Measurements from ENCODE around the gene UCHL5. TPM values are rescaled to one million over a fixed set of nuclear protein-coding genes. Genes with fewer than 3 reads are reported as not detected.

UCHL5 gene
- total RNA-seq, 3 donors from 2014 or later = 32.8 to 45.2 (median 38.3) TPM

GRCh38 chr1:193103759-193104501 is 44.8 kb upstream of the UCHL5 start:
- no peak for DNase-seq (ENCODE audit: low spot score in 2 of 2)
- Histone ChIP-seq H3K27me3 (no peaks in the 10 kb centered on the region), H3K4me3 (peak overlapping the region; percentile 81 to 88 (median 82)), H3K4me1 (peaks cover 0 to 4% of the 10 kb centered on the region in 2 donors), H3K9me3 (no peaks in the 10 kb centered on the region), H3K36me3 (no peaks in the 10 kb centered on the region), H3K27ac (peak overlapping the region; percentile 84 to 95)
- intact Hi-C loops (cut with DNase I; ENCODE audit: low total_unique reads) = no loop called here
- TF ChIP-seq POLR2A (IDR thresholded peaks at IDR 0.05) = no peak
- no peak for TF ChIP-seq CTCF (IDR thresholded peaks at IDR 0.05)
- TF ChIP-seq POLR2AphosphoS5 (IDR thresholded peaks at IDR 0.05) = no peak

GRCh38 chr1:193102662-193103061 is 43.5 kb upstream of the UCHL5 start:
- H3K36me3 ChIP-seq = no peaks in the 10 kb centered on the region
- intact Hi-C loops (cut with DNase I; ENCODE audit: low total_unique reads) = no loop called here

GRCh38 chr1:193094112-193094511 is 35.0 kb upstream of the UCHL5 start:
- no peak overlapping the region for H3K27ac ChIP-seq
- H3K36me3 ChIP-seq = no peaks in the 10 kb centered on the region
- no peak for DNase-seq (ENCODE audit: low spot score in 2 of 2)
- TF ChIP-seq POLR2A (IDR thresholded peaks at IDR 0.05) (no peak), POLR2AphosphoS5 (IDR thresholded peaks at IDR 0.05) (no peak), CTCF (IDR thresholded peaks at IDR 0.05) (no peak)
- no peak overlapping the region for H3K4me3 ChIP-seq
- no peaks in the 10 kb centered on the region for H3K4me1 ChIP-seq
- no peaks in the 10 kb centered on the region for H3K9me3 ChIP-seq
- no peaks in the 10 kb centered on the region for H3K27me3 ChIP-seq
- intact Hi-C loops (cut with DNase I; ENCODE audit: low total_unique reads) = no loop called here

More at GRCh38 chr1:193102662-193103061, 43.5 kb upstream of the UCHL5 start:
- Histone ChIP-seq H3K4me3 (no peak overlapping the region), H3K9me3 (no peaks in the 10 kb centered on the region), H3K27ac (no peak overlapping the region), H3K27me3 (no peaks in the 10 kb centered on the region), H3K4me1 (peaks cover 0 to 4% of the 10 kb centered on the region in 2 donors)
- TF ChIP-seq POLR2A (IDR thresholded peaks at IDR 0.05) = no peak
- TF ChIP-seq CTCF (IDR thresholded peaks at IDR 0.05) = no peak
- TF ChIP-seq POLR2AphosphoS5 (IDR thresholded peaks at IDR 0.05) = no peak
- no peak for DNase-seq (ENCODE audit: low spot score in 2 of 2)

- TF ChIP-seq CTCF (IDR thresholded peaks at IDR 0.05) (no peak), POLR2AphosphoS5 (IDR thresholded peaks at IDR 0.05) (no peak), POLR2A (IDR thresholded peaks at IDR 0.05) (no peak)
- Histone ChIP-seq H3K36me3 (no peaks in the 10 kb centered on the region), H3K27ac (no peak overlapping the region), H3K9me3 (no peaks in the 10 kb centered on the region), H3K27me3 (no peaks in the 10 kb centered on the region), H3K4me3 (no peak overlapping the region), H3K4me1 (no peaks in the 10 kb centered on the region)
- intact Hi-C loops (cut with DNase I; ENCODE audit: low total_unique reads) = no loop called here
- DNase-seq (ENCODE audit: low spot score in 2 of 2) = no peak
Measured at GRCh38 chr1:193090865-193091264, 31.7 kb upstream of the UCHL5 start.

DNA sequence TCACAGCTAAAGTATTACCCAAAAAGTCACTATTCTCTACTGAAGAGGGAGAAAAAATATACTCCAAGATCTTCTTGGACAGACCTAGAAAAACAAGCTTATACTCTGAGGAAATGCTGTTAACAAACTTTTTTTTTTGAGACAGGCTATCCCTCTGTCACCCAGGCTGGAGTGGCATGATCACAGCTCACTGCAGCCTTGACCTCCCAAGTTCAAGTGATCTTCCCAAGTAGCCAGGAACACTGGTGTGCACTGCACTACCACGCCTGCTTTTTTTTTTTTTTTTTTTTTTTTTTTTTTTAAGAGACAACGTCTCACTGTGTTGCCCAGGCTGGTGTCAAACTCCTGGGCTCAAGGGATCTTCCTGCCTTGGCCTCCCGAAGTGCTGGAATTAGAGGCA is 28.7 kb upstream of the UCHL5 start:
- Histone ChIP-seq H3K36me3 (peaks cover 8% of the 10 kb centered on the region), H3K27me3 (no peaks in the 10 kb centered on the region), H3K4me3 (no peak overlapping the region), H3K9me3 (no peaks in the 10 kb centered on the region), H3K27ac (no peak overlapping the region), H3K4me1 (no peaks in the 10 kb centered on the region)
- TF ChIP-seq POLR2A (IDR thresholded peaks at IDR 0.05) (no peak), CTCF (IDR thresholded peaks at IDR 0.05) (no peak), POLR2AphosphoS5 (IDR thresholded peaks at IDR 0.05) (no peak)
- intact Hi-C loops (cut with DNase I; ENCODE audit: low total_unique reads) = no loop called here
- no peak for DNase-seq (ENCODE audit: low spot score in 2 of 2)
